Neutrophil (primary cell): Measurements from ENCODE around the gene CTSD.
A peak's percentile ranks its signal among the peaks of the same experiment; 100 is the strongest.

Experiments
- H3K27ac ChIP-seq: fragments of 200-600 bp; sonication (generic); 2 replicates; pipeline ENCODE4 v1.5.1; 2016; ENCODE audit warnings: mild to moderate bottlenecking, moderate library complexity
- H3K27me3 ChIP-seq: fragments of 200-600 bp; sonication (generic); 2 replicates; pipeline ENCODE4 v1.6.0; 2016; ENCODE audit warnings: mild to moderate bottlenecking
- H3K36me3 ChIP-seq: fragments of 200-600 bp; sonication (generic); 2 replicates; pipeline ENCODE4 v1.5.1; 2017
- H3K4me1 ChIP-seq, 2 experiments: fragments of 200-600 bp in 1 of 2; sonication (generic) in 1 of 2; 1 replicate in 1 of 2; 2 replicates in 1 of 2; pipeline versions ENCODE4 v1.5.1 to v1.6.1; 2013 to 2016; ENCODE audit warnings: low read depth in 1 of 2, low read length in 1 of 2, mild to moderate bottlenecking in 1 of 2, moderate library complexity in 1 of 2; ENCODE audit not compliant: control insufficient read depth in 1 of 2, insufficient read depth in 1 of 2
- H3K4me3 ChIP-seq, 2 experiments: fragments of 200-600 bp in 1 of 2; sonication (generic) in 1 of 2; 1 replicate in 1 of 2; 2 replicates in 1 of 2; pipeline ENCODE4 v1.5.1; 2013 to 2016; ENCODE audit warnings: low read depth in 1 of 2, low read length in 1 of 2, mild to moderate bottlenecking in 1 of 2, moderate library complexity in 1 of 2
- H3K9me3 ChIP-seq: fragments of 200-600 bp; sonication (generic); 2 replicates; pipeline ENCODE4 v1.5.1; 2016
- TF ChIP-seq, protein P1 (sequence below): fragments of 200-600 bp; sonication (generic); IDR thresholded peaks from 2 replicates; pipeline ENCODE4 v1.5.1; 2016; ENCODE audit warnings: antibody characterized with exemption

CTSD gene

DNA sequence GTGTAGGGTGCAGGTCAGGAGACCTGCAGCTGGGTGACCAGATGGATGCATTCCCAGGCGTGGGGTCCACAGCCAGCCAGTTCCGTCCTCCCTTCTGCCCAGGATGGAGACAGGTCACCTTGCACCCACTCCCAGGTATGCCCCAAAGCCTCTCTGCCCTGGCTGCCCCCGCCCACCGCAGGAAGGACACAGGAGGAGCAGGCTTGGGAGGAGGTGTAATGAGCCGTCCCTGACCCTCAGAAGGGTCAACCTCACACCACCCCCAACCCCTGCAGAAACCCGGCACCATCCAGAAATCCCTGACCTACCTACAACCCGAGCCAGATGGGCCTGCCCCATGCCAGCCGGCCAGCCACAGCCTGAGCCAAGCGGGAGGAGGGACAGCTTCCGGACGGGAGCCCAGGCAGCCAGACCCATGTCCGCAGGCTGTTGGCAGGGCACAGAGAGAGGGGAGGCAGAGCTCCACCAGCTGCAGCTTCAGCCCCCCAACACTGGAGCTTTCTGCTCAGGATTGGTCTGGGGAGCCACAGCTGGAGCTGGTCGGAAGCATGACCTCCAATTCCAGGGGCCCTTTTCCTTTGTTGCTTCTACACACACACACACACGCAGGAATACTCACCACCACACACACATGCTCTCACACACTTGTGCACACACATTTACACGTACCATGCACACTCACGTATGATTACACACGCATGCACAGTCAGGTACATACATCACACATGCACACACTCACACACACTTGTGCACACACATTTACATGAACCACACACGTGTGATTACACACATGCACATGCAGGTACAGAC lies 18.6 kb downstream of the CTSD start:
- Histone ChIP-seq H3K9me3 (no peaks in the 10 kb centered on the region), H3K4me1 (peaks cover 19 to 46% of the 10 kb centered on the region in 2 experiments), H3K27me3 (peaks cover 55% of the 10 kb centered on the region), H3K4me3 (no peak overlapping the region), H3K36me3 (peaks cover 38% of the 10 kb centered on the region), H3K27ac (peak overlapping the region; percentile 28)
- TF ChIP-seq, protein P1, sequence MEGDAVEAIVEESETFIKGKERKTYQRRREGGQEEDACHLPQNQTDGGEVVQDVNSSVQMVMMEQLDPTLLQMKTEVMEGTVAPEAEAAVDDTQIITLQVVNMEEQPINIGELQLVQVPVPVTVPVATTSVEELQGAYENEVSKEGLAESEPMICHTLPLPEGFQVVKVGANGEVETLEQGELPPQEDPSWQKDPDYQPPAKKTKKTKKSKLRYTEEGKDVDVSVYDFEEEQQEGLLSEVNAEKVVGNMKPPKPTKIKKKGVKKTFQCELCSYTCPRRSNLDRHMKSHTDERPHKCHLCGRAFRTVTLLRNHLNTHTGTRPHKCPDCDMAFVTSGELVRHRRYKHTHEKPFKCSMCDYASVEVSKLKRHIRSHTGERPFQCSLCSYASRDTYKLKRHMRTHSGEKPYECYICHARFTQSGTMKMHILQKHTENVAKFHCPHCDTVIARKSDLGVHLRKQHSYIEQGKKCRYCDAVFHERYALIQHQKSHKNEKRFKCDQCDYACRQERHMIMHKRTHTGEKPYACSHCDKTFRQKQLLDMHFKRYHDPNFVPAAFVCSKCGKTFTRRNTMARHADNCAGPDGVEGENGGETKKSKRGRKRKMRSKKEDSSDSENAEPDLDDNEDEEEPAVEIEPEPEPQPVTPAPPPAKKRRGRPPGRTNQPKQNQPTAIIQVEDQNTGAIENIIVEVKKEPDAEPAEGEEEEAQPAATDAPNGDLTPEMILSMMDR = no peak

DNA sequence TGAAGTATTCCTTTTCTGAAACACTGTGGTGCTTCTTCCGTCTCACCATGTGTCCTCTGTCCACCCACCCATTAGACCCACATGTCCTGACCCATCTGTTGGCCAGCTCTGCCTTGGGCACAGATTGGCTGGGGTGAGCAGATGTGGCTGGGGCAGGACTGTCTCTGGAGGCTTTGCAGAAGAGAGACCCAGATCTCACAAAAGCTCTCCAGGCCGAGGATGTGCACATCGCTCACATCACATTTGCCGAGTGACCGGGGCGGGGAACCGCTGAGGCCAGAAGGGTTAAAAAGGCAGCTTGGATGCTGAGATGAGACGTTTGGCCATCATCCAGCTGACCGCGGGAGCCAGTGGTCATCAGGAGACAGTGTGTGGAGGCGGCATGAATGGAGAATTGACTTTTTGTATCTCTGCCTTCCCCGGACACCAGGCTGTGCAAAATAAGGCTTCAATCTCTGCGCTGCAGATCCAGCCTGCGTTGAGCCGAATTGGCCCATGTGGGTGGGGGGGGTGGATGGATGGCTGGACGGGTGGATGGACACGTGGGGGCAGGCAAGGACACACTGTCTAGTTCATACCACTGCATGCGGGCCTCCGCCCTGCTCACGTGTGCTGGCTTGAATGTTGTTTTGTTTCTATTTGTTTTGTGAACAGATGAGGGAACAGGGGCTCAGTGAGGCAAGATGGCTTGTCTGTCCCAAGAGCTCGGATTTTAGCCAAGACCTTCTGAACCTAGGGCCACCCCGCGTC lies 19.4 kb downstream of the CTSD start:
- H3K36me3 ChIP-seq = peaks cover 38% of the 10 kb centered on the region
- H3K4me3 ChIP-seq = no peak overlapping the region
- H3K27ac ChIP-seq = peak overlapping the region; percentile 28
- no peaks in the 10 kb centered on the region for H3K9me3 ChIP-seq
- TF ChIP-seq, protein P1 = no peak
- H3K27me3 ChIP-seq = peaks cover 55% of the 10 kb centered on the region
- peaks cover 12 to 39% of the 10 kb centered on the region in 2 experiments for H3K4me1 ChIP-seq

DNA sequence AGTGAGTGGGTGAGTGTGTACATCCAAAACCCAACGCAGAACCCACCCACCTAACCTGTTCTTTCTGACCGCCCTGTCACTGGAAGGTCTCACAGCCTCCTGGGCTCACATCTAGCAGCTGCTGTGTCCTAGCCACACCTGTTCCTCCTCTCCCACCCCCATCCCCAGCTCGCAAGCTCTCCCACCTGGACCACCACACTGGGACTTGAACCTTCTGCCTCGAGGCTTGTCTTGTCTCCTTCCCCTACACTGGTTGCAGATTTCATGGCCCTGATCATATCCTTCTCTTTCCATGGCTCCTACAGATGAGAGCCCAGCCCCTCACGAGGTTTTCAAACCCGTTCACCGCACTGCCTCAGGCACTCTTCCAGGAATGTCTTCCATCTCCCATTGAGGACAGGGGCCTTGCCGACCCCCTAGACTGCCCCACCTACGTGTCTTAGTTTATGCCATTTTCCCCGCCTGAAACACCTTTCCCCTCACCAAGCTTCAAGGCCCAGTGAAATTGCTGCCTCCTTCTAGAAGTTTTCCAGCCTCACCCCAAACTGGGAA lies 20.1 kb downstream of the CTSD start:
- H3K4me1 ChIP-seq = peaks cover 12 to 32% of the 10 kb centered on the region in 2 experiments
- TF ChIP-seq, protein P1 = no peak
- peak overlapping the region; percentile 28 for H3K27ac ChIP-seq
- H3K4me3 ChIP-seq = no peak overlapping the region
- peaks cover 52% of the 10 kb centered on the region for H3K27me3 ChIP-seq
- no peaks in the 10 kb centered on the region for H3K9me3 ChIP-seq
- H3K36me3 ChIP-seq = peaks cover 38% of the 10 kb centered on the region

DNA sequence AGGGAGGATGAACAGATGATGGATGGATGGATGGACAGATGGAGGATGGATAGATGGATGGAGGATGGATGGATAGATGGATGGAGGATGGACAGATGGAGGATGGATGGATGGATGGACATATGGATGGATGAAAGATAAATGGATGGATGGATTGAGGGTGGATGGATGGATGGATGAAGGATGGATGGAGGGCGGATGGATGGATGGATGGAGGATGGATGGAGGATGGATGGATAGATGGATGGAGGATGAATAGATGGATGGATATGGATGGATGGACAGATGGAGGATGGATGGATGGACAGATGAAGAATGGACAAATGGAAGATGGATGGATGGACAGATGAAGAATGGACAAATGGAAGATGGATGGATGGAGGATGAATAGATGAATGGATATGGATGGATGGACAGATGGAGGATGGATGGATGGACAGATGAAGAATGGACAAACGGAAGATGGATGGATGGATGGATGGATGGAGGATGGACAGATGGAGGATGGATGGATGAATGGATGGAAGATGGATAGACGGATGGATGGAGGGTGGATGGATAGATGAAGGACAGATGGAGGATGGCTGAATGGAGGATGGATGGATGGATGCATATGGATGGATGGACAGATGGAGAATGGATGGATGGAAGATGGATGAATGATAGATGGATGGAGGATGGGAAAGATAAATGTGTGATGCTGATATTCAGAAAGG lies 20.7 kb downstream of the CTSD start:
- Histone ChIP-seq H3K4me1 (peaks cover 12 to 26% of the 10 kb centered on the region in 2 experiments), H3K27ac (no peak overlapping the region), H3K9me3 (no peaks in the 10 kb centered on the region), H3K36me3 (peaks cover 38% of the 10 kb centered on the region), H3K4me3 (no peak overlapping the region), H3K27me3 (peaks cover 47% of the 10 kb centered on the region)
- TF ChIP-seq, protein P1 = no peak

DNA sequence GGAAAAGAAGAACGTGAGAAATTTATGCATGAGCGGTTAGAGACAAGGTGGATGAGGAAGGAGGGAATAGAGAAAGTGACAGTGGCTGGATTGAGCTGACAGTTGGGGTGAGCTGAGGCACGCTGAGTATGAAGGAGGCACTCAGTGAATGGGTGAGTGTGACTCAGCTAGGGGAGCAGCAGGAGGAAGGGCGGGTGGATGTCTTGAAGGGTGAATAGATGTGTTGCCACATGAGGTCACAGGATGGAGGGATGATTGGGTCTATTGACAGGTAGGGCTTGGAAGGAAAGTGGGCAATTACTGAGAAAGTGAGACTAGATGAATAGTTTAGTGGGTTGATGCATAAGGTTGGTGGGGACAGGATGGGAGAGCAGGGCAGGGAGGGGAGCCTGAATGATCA lies 21.4 kb downstream of the CTSD start:
- H3K27ac ChIP-seq = no peak overlapping the region
- TF ChIP-seq, protein P1 = no peak
- no peak overlapping the region for H3K4me3 ChIP-seq
- H3K36me3 ChIP-seq = peaks cover 33% of the 10 kb centered on the region
- H3K4me1 ChIP-seq = peaks cover 12 to 19% of the 10 kb centered on the region in 2 experiments
- no peaks in the 10 kb centered on the region for H3K9me3 ChIP-seq
- H3K27me3 ChIP-seq = peaks cover 47% of the 10 kb centered on the region
